ENCODE data around the gene TMEM26.

DNA sequence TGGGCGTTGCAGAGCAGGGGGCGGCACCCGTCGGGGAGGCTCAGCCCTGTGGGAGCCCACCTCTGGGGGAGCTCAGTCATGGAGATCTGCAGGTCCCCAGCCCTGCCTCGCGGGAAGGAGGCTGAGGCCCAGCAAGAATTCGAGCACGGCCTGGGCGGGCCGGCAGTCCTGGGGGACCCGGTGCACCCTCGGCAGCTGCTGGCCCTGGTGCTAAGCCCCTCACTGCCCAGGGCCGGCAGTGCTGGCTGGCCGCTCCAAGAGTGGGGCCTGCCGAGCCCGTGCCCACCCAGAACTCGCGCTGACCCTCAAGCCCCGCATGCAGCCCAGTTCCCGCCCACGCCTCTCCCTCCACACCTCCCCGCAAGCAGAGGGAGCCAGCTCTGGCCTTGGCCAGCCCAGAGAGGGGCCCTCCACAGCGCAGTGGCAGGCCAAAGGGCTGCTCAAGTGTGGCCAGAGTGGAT is 76.2 kb downstream of the TMEM26 start:
- TF ChIP-seq ZNF565 (CRISPR knock-in tag; conservative IDR thresholded peaks at IDR 0.05; ENCODE audit: low read depth) (no peak), BACH2 (CRISPR knock-in tag; IDR thresholded peaks at IDR 0.05; ENCODE audit: borderline replicate concordance) (no peak), ZC3H10 (CRISPR knock-in tag; IDR thresholded peaks at IDR 0.05) (no peak), ARNTL (CRISPR knock-in tag; IDR thresholded peaks at IDR 0.05; ENCODE audit: borderline replicate concordance, low read depth) (no peak), RARB (CRISPR knock-in tag; IDR thresholded peaks at IDR 0.05) (no peak), ZFP3 (CRISPR knock-in tag; IDR thresholded peaks at IDR 0.05) (no peak), ZNF70 (CRISPR knock-in tag; IDR thresholded peaks at IDR 0.05) (no peak), ZNF8 (CRISPR knock-in tag; IDR thresholded peaks at IDR 0.05) (no peak), PPARA (CRISPR knock-in tag; IDR thresholded peaks at IDR 0.05; ENCODE audit: borderline replicate concordance) (no peak), GLIS3 (CRISPR knock-in tag; IDR thresholded peaks at IDR 0.05) (no peak), ZFP30 (CRISPR knock-in tag; IDR thresholded peaks at IDR 0.05) (no peak)
- TF ChIP-seq, protein P1, sequence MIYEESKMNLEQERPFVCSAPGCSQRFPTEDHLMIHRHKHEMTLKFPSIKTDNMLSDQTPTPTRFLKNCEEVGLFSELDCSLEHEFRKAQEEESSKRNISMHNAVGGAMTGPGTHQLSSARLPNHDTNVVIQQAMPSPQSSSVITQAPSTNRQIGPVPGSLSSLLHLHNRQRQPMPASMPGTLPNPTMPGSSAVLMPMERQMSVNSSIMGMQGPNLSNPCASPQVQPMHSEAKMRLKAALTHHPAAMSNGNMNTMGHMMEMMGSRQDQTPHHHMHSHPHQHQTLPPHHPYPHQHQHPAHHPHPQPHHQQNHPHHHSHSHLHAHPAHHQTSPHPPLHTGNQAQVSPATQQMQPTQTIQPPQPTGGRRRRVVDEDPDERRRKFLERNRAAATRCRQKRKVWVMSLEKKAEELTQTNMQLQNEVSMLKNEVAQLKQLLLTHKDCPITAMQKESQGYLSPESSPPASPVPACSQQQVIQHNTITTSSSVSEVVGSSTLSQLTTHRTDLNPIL (CRISPR knock-in tag; IDR thresholded peaks at IDR 0.05; ENCODE audit: low read depth), result no peak
- TF ChIP-seq, protein P2, sequence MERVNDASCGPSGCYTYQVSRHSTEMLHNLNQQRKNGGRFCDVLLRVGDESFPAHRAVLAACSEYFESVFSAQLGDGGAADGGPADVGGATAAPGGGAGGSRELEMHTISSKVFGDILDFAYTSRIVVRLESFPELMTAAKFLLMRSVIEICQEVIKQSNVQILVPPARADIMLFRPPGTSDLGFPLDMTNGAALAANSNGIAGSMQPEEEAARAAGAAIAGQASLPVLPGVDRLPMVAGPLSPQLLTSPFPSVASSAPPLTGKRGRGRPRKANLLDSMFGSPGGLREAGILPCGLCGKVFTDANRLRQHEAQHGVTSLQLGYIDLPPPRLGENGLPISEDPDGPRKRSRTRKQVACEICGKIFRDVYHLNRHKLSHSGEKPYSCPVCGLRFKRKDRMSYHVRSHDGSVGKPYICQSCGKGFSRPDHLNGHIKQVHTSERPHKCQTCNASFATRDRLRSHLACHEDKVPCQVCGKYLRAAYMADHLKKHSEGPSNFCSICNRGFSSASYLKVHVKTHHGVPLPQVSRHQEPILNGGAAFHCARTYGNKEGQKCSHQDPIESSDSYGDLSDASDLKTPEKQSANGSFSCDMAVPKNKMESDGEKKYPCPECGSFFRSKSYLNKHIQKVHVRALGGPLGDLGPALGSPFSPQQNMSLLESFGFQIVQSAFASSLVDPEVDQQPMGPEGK (CRISPR knock-in tag; IDR thresholded peaks at IDR 0.05; ENCODE audit: borderline replicate concordance), result no peak
- TF ChIP-seq, protein P3, sequence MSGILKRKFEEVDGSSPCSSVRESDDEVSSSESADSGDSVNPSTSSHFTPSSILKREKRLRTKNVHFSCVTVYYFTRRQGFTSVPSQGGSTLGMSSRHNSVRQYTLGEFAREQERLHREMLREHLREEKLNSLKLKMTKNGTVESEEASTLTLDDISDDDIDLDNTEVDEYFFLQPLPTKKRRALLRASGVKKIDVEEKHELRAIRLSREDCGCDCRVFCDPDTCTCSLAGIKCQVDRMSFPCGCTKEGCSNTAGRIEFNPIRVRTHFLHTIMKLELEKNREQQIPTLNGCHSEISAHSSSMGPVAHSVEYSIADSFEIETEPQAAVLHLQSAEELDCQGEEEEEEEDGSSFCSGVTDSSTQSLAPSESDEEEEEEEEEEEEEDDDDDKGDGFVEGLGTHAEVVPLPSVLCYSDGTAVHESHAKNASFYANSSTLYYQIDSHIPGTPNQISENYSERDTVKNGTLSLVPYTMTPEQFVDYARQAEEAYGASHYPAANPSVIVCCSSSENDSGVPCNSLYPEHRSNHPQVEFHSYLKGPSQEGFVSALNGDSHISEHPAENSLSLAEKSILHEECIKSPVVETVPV (CRISPR knock-in tag; IDR thresholded peaks at IDR 0.05), result no peak
